HG02588 (cell line): ENCODE measurements around the gene SPOUT1.
A peak's percentile ranks its signal among the peaks of the same experiment; 100 is the strongest.
"Not testable (repeated sequence)": the region's sequence is repeated elsewhere in the genome, so short reads cannot be mapped to it uniquely, and the experiment has no call there.

Source experiments
- ATAC-seq: cut with Tn5 transposase; IDR thresholded peaks from one replicate; pipeline ENCODE4 v1.9.1; 2021; ENCODE audit warnings: mild to moderate bottlenecking, moderate library complexity; ENCODE audit not compliant: unreplicated experiment

Gene SPOUT1

GRCh38 chr9:128818099-128818838, 11.3 kb downstream of the SPOUT1 start, which contains the start of gene ENDOG:
Gene ENDOG, plus strand, starts transcription at chr9:128818500. Its CDS starts 185 bp downstream, at chr9:128818685.
- peak; percentile 89 for ATAC-seq

GRCh38 chr9:128810873-128811272, 18.7 kb downstream of the SPOUT1 start:
- ATAC-seq: no peak

GRCh38 chr9:128809831-128810230, 19.8 kb downstream of the SPOUT1 start:
- ATAC-seq: no peak

GRCh38 chr9:128809036-128809599, 20.5 kb downstream of the SPOUT1 start:
- no peak for ATAC-seq

GRCh38 chr9:128808543-128808942, 21.1 kb downstream of the SPOUT1 start:
- ATAC-seq: no peak

- no peak for ATAC-seq
Measured at GRCh38 chr9:128807827-128808226, 21.8 kb downstream of the SPOUT1 start.

GRCh38 chr9:128805661-128806060, 23.9 kb downstream of the SPOUT1 start:
- ATAC-seq: no peak

GRCh38 chr9:128802482-128802881, 27.1 kb downstream of the SPOUT1 start:
- ATAC-seq: no peak

GRCh38 chr9:128800061-128800460, 29.5 kb downstream of the SPOUT1 start:
- ATAC-seq: no peak

- no peak for ATAC-seq
Measured at GRCh38 chr9:128798896-128799295, 30.7 kb downstream of the SPOUT1 start.

GRCh38 chr9:128794961-128795360, 34.6 kb downstream of the SPOUT1 start:
- ATAC-seq: not testable (repeated sequence)

- no peak for ATAC-seq
Measured at GRCh38 chr9:128792978-128793686, 36.5 kb downstream of the SPOUT1 start.

GRCh38 chr9:128792134-128792533, 37.5 kb downstream of the SPOUT1 start:
- no peak for ATAC-seq

- no peak for ATAC-seq
Measured at GRCh38 chr9:128790536-128790935, 39.1 kb downstream of the SPOUT1 start.

- ATAC-seq: no peak
Measured at GRCh38 chr9:128788445-128788844, 41.1 kb downstream of the SPOUT1 start.

GRCh38 chr9:128787659-128788058, 41.9 kb downstream of the SPOUT1 start:
- ATAC-seq: no peak

GRCh38 chr9:128786681-128787601, 42.7 kb downstream of the SPOUT1 start, which contains the start of gene TBC1D13:
Gene TBC1D13, plus strand, starts transcription at chr9:128787253. Its CDS starts 101 bp downstream, at chr9:128787354.
- ATAC-seq: peak; percentile 80

- ATAC-seq: no peak
Measured at GRCh38 chr9:128785427-128785826, 44.2 kb downstream of the SPOUT1 start.

GRCh38 chr9:128782669-128783068, 46.9 kb downstream of the SPOUT1 start:
- no peak for ATAC-seq

GRCh38 chr9:128781187-128782070, 48.2 kb downstream of the SPOUT1 start:
- no peak for ATAC-seq
